Neural progenitor cell (in vitro differentiated cells): Measurements from ENCODE around the gene CLDN1.

Experiments used
- EZH2phosphoT487 ChIP-seq: fragments of 200-600 bp; sonication (generic); IDR thresholded peaks from 2 replicates; pipeline ENCODE4 v1.6.1; 2017; ENCODE audit warnings: antibody characterized with exemption
- TF ChIP-seq, protein P1 (sequence below): fragments of 200-600 bp; sonication (generic); IDR thresholded peaks from 2 replicates; pipeline ENCODE4 v1.5.1; 2017; ENCODE audit warnings: antibody characterized with exemption, mild to moderate bottlenecking

- TF ChIP-seq, protein P1, sequence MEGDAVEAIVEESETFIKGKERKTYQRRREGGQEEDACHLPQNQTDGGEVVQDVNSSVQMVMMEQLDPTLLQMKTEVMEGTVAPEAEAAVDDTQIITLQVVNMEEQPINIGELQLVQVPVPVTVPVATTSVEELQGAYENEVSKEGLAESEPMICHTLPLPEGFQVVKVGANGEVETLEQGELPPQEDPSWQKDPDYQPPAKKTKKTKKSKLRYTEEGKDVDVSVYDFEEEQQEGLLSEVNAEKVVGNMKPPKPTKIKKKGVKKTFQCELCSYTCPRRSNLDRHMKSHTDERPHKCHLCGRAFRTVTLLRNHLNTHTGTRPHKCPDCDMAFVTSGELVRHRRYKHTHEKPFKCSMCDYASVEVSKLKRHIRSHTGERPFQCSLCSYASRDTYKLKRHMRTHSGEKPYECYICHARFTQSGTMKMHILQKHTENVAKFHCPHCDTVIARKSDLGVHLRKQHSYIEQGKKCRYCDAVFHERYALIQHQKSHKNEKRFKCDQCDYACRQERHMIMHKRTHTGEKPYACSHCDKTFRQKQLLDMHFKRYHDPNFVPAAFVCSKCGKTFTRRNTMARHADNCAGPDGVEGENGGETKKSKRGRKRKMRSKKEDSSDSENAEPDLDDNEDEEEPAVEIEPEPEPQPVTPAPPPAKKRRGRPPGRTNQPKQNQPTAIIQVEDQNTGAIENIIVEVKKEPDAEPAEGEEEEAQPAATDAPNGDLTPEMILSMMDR: no peak
- TF ChIP-seq EZH2phosphoT487: no peak
Observed at GRCh38 chr3:190260301-190260700, 61.9 kb downstream of the CLDN1 start.
